Testis (tissue), 3 donors: Measurements from ENCODE around the gene DPP6. TPM values are rescaled to one million over a fixed set of nuclear protein-coding genes. Genes with fewer than 3 reads are reported as not detected.
"Not testable (repeated sequence)": the region's sequence is repeated elsewhere in the genome, so short reads cannot be mapped to it uniquely, and the experiment has no call there.

Experiments used
- DNase-seq: peaks from one replicate; pipeline ENCODE4 v3.0.0-alpha.2; 2019
- H3K27ac ChIP-seq, 2 donors: fragments of 200-600 bp; sonication (generic); one replicate each; pipeline ENCODE4 v1.5.1; 2019
- H3K27me3 ChIP-seq: fragments of 200-600 bp; sonication (generic); one replicate; pipeline ENCODE4 v1.5.1; 2019
- H3K36me3 ChIP-seq: fragments of 200-600 bp; sonication (generic); one replicate; pipeline ENCODE4 v1.5.1; 2017; ENCODE audit warnings: low read depth; ENCODE audit errors: missing control alignments
- H3K4me1 ChIP-seq: fragments of 200-600 bp; sonication (generic); one replicate; pipeline ENCODE4 v1.5.1; 2019
- H3K4me3 ChIP-seq, 2 donors: fragments of 200-600 bp; sonication (generic); one replicate each; pipeline ENCODE4 v1.5.1; 2017 to 2019
- H3K9me3 ChIP-seq: fragments of 200-600 bp; sonication (generic); one replicate; pipeline ENCODE4 v1.5.1; 2017
- WGBS, 2 donors: methylation state at CpG; one replicate each; pipeline ENCODE4 v1.1.5; 2018; 5-methylcytosine and 5-hydroxymethylcytosine counted together
- intact Hi-C: fragments of 100-400 bp; cut with DNase I; formaldehyde crosslinking; loops from one replicate; pipeline ENCODE4 v1.15.1; 2023; ENCODE audit warnings: low total_unique reads
- polyA plus RNA-seq: library from polyadenylated mRNA; stranded (reverse); fragments of 350-450 nt; fragmentation: Illumina TruSeq; extraction: RNeasy Lipid Tissue Mini Kit (QIAGEN cat#74804); gene quantifications from one replicate; pipeline ENCODE4 v1.2.3, GENCODE V29; 2014; ENCODE audit warnings: low read depth, low replicate concordance; ENCODE audit not compliant: insufficient read depth
- total RNA-seq, 2 donors: library from RNA; depleted of rRNA; stranded (reverse); fragments of >200 nt; gene quantifications; one replicate each; pipeline ENCODE4 v1.2.3, GENCODE V29; 2016

DPP6 gene
- total and polyA plus RNA-seq, 3 donors from 2014 or later, result 26.0 to 78.3 (median 52.8) TPM

- H3K36me3 ChIP-seq, H3K4me1 ChIP-seq, H3K27me3 ChIP-seq, H3K27ac ChIP-seq, H3K9me3 ChIP-seq, intact Hi-C loops, H3K4me3 ChIP-seq, DNase-seq: not testable (repeated sequence)
- 85 to 86% methylated on average over 2 to 3 of the region's 3 CpGs for WGBS, 2 donors
These were observed 28.1 kb downstream of the DPP6 start for GRCh38 chr7:154080249-154080648.

GRCh38 chr7:154087037-154087725, 35.0 kb downstream of the DPP6 start:
- H3K4me3 ChIP-seq, intact Hi-C loops: not testable (repeated sequence)
- 51 to 60% methylated on average over 6 of the region's 6 CpGs for WGBS, 2 donors

DNA sequence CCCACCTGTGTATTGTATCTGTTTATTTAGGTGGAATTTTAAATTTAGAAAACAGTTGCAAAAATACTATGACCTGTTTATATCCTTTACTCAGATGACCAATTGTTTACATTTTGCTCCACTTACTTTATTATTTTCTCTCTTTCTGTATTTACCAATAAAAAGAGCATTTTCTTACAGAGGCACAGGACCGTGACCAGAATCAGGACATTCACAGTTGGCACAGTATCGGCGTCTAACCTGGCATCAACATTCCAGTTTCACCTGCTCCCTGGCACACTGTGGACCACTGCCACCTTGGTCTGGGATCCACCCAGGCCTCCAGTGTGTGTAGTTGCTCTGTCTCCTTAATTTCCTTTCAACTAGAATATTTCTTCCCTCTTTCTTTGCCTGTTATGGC, 39.9 kb downstream of the DPP6 start:
- intact Hi-C loops, H3K36me3 ChIP-seq, H3K9me3 ChIP-seq, H3K27me3 ChIP-seq, H3K4me3 ChIP-seq, H3K27ac ChIP-seq, H3K4me1 ChIP-seq, DNase-seq: not testable (repeated sequence)
- WGBS, 2 donors, result 94 to 95% methylated on average over 3 of the region's 3 CpGs

More at GRCh38 chr7:154087037-154087725, 35.0 kb downstream of the DPP6 start:
- H3K27me3 ChIP-seq, H3K27ac ChIP-seq, H3K36me3 ChIP-seq, DNase-seq, H3K9me3 ChIP-seq, H3K4me1 ChIP-seq: not testable (repeated sequence)

DNA sequence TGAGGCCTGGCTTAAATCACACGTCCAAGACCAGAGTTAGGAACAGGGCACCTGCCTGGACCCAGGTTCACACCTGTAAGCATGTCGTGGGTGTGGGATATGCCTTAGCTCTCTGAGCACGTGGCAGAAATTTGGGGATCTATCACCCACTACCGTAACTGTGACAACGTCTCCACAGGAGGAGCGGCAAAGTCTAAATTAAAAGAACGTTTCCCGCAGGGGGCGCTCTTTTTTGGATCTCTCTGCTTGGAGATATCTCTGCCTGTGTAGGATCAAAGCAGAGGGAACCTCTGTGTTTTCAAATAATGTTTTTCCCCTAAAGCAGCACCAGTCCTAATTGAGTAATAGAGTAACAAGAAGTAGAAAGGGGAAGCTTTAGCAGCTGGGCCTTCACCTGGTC, 43.0 kb downstream of the DPP6 start:
- intact Hi-C loops, H3K9me3 ChIP-seq, DNase-seq, H3K27me3 ChIP-seq, H3K27ac ChIP-seq, H3K4me3 ChIP-seq, H3K36me3 ChIP-seq, H3K4me1 ChIP-seq: not testable (repeated sequence)
- WGBS, 2 donors, result 43 to 50% methylated on average over 7 to 8 of the region's 9 CpGs

DNA sequence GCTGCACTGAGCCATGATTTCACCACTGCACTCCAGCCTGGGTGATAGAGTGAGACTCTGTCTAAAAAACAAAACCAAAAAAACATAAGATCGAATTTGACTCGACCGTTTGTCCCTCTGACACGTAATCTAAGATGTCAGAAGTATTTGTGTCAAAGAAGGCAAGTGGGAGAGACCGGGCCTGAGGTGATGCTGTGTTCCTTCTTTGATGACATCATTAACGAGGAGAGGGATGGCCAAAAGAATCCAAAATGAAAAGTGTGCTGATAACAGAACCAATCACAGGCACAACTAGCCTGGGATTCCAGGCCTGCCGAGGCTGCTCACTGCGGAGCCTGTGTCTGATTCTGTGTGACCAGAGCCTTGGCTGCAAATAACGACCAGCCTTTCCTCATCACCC, 52.9 kb downstream of the DPP6 start:
- H3K9me3 ChIP-seq, H3K27ac ChIP-seq, H3K36me3 ChIP-seq, intact Hi-C loops, H3K4me1 ChIP-seq, H3K4me3 ChIP-seq, H3K27me3 ChIP-seq, DNase-seq: not testable (repeated sequence)
- WGBS, 2 donors, result 68 to 73% methylated on average over 9 of the region's 9 CpGs

- H3K27me3 ChIP-seq, H3K4me3 ChIP-seq, H3K36me3 ChIP-seq, DNase-seq, intact Hi-C loops, H3K4me1 ChIP-seq, H3K27ac ChIP-seq, H3K9me3 ChIP-seq: not testable (repeated sequence)
- WGBS, 2 donors, result no CpG with 5 or more reads among the region's 3 CpGs
These were observed 57.4 kb downstream of the DPP6 start for GRCh38 chr7:154109615-154110014.

- DNase-seq, H3K4me1 ChIP-seq, H3K27me3 ChIP-seq, H3K36me3 ChIP-seq, H3K27ac ChIP-seq, H3K4me3 ChIP-seq, intact Hi-C loops, H3K9me3 ChIP-seq: not testable (repeated sequence)
- 76 to 78% methylated on average over 4 of the region's 4 CpGs for WGBS, 2 donors
These were observed 61.6 kb downstream of the DPP6 start for GRCh38 chr7:154113732-154114351.

DNA sequence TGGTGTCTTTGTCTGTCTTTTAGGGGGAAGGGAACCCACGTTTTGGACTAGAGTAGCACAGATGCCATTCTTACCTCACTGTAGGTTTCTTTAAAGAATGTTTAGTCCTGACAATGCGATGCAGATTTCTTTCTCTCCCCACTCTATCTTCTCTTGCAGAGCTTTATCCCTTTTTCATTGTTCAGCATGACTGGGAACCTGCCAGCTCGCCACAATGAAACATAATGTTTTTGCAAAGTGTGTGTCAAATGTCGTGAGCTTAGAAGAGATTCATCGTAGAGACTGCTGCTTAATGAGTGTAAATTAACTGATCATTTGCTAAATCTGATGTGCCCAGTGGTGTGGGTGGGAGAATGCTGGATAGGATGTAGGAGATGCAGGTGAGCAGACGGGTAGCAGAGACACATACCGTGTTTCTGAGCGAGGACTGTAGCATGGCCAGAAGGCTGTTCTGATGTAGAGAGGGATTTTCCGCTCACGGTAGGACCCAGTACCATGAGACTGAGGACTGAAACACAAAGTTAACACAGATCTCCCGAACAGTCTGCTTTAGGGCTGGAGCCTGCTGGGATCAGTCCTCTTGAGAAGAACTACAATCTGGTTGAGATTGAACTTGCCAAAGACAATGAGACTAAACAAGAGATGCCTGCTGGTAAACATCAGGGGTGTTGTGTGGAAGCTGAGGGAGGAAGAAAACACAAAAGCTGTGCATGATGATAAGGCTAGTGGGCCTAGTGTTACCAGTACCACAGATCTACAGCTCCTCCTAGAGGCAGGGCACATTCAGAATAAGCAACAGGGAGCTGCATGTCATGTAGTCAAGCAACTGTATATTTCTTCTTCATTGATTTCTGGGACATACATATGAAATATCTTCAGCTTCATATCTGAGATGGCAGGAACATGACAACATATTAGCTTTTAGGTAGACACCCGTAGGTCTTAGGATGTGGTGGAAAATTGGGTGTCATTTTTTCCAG, 65.5 kb downstream of the DPP6 start:
- WGBS, 2 donors, result 68 to 74% methylated on average over 7 to 11 of the region's 12 CpGs
- H3K27ac ChIP-seq, H3K36me3 ChIP-seq, intact Hi-C loops, H3K9me3 ChIP-seq, H3K4me1 ChIP-seq, H3K4me3 ChIP-seq, H3K27me3 ChIP-seq, DNase-seq: not testable (repeated sequence)

DNA sequence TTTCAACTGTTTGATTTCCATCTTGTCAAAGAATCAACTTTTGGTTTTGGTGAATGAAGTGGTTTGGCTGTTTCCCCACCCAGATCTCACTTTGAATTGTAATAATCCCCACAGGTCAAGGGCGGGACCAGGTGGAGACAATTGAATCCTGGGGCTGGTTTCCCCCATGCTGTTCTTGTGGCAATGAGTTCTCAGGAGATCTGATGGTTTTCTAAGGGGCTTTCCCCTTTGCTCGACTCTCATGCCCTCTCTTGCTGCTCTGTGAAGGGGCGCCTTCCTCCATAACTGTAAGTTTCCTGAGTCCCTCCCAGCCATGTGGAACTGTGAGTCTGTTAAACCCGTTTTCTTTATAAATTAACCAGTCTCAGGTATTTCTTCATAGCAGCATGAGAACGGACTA, 68.6 kb downstream of the DPP6 start:
- H3K27ac ChIP-seq, H3K9me3 ChIP-seq, H3K4me1 ChIP-seq, H3K36me3 ChIP-seq, DNase-seq, intact Hi-C loops, H3K27me3 ChIP-seq, H3K4me3 ChIP-seq: not testable (repeated sequence)
- WGBS, 2 donors, result 77 to 86% methylated on average over 5 of the region's 5 CpGs

GRCh38 chr7:154122720-154123119, 70.5 kb downstream of the DPP6 start:
- H3K27me3 ChIP-seq, H3K27ac ChIP-seq, DNase-seq, H3K4me1 ChIP-seq, H3K36me3 ChIP-seq, intact Hi-C loops, H3K9me3 ChIP-seq, H3K4me3 ChIP-seq: not testable (repeated sequence)
- 73 to 77% methylated on average over 4 to 9 of the region's 10 CpGs for WGBS, 2 donors

DNA sequence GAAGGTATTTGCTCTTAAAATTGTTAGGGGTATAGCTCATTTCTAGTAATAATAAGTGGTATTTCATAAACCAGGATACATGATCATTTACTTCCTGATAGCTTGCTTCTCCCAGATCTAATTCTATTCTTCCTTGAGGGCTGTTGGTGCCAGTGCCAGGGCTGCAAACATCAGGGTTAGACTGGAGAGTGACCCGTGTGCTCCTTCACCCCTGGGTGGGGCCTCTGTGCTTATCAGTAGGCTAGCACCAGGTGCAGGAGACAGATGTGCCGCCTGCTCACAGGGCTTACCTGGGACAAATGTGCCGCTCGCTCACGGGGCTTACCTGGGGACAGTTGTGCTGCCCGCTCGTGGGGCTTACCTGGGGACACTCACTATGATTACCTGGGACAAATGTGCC, 71.2 kb downstream of the DPP6 start:
- intact Hi-C loops, result not testable (repeated sequence)

More for the DNA sequence above, 71.2 kb downstream of the DPP6 start:
- H3K4me3 ChIP-seq, H3K27ac ChIP-seq, H3K9me3 ChIP-seq, DNase-seq, H3K27me3 ChIP-seq, H3K4me1 ChIP-seq, H3K36me3 ChIP-seq: not testable (repeated sequence)
- WGBS, 2 donors, result 81% methylated on average over 4 of the region's 7 CpGs; no CpG with 5 or more reads in 1 of the 2 donors
